GM19463 (cell line): ENCODE measurements around the gene TP63.
"Not testable (repeated sequence)": the region's sequence is repeated elsewhere in the genome, so short reads cannot be mapped to it uniquely, and the experiment has no call there.

Experiments
- ATAC-seq: cut with Tn5 transposase; IDR thresholded peaks from one replicate; pipeline ENCODE4 v1.9.1; 2021; ENCODE audit warnings: mild to moderate bottlenecking, moderate library complexity; ENCODE audit not compliant: unreplicated experiment

The TP63 gene

GRCh38 chr3:189631373-189631408 is at the start of gene TP63:
Gene TP63 (plus strand): TSS chr3:189631389. CDS start chr3:189631516, 127 bp downstream.
- peak; percentile 8 for ATAC-seq

- no peak for ATAC-seq
Measured at GRCh38 chr3:189582179-189582578, 49.0 kb upstream of the TP63 start.

DNA sequence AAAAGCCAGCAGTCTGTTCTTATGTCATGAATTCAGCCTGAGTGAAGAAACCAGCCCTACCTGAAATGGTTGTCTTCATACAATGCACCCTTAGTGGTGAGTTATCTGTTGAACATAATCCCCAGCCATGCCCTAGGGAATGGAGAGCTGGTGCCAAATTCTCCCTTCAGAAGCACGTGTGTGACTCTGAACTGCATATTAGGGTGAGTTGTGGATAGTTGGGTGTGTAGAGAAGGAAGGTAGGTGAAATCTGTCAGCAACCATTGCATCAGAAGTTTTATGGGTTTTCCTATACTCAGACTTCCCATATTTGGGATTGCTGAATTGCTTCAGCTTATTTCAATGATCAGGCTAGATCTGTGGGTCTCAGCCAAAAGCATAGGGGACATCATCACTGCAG is 46.5 kb upstream of the TP63 start:
- no peak for ATAC-seq

GRCh38 chr3:189586941-189587663 is 44.1 kb upstream of the TP63 start:
- peak; percentile 84 for ATAC-seq

- ATAC-seq = no peak
Measured at GRCh38 chr3:189587664-189588040, 43.5 kb upstream of the TP63 start.

DNA sequence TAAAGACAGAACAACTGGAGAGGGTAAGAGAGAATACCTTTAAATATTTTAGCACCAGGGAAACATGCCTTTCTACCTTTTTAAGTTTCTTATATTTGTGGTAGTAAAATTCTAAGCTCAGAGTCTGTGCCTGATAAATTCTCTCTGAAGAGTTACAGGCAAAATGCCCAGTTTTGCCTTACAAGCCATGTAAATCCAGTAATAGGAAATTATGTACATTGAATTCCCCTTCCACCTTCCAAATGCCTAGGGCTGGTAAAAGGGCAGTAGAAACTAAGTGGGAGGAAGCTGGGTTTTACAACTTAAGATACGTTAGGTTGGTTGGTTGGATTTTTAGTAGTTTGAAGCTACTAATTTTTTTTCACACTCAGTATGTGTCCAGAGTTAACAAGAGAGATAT is 43.1 kb upstream of the TP63 start:
- no peak for ATAC-seq

- ATAC-seq = no peak
Measured at GRCh38 chr3:189588475-189589178, 42.6 kb upstream of the TP63 start.

DNA sequence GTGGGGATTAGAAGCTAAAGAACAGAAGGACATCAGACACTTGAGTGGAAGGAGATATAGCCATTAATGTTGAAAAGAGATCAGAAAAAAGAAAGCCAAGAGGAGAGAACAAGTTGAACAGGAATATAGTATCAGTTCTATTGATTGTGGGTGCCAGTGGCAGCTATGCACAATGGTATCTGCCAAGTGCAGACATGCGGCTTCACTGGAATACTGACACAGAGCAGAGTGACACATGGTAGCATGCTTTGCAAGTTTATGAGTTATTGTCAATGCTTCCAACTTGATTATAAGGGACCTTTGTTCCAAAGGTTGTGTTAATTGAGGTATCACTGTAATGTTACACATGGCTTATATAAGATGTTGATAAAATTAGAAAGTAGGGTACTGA is 42.0 kb upstream of the TP63 start:
- ATAC-seq = no peak

DNA sequence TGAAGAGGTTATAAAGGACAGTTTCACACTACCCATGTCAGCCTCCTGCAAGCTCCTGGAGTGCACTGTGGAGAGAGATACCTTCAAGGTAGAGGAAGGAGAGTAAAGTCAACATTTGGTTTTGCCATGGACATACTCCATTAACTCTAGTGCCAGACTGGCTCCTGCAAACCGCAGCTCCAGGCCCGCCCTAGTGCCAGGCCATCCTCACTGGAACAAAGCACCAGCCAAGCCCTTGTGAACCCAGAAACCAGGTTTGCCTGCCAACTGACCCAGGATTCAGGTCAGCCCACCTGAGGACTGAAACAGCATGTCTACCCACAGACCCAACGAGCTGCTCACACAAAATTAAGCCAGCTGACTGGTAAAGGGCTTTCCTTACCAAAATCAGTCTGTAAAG is 41.0 kb upstream of the TP63 start:
- no peak for ATAC-seq

DNA sequence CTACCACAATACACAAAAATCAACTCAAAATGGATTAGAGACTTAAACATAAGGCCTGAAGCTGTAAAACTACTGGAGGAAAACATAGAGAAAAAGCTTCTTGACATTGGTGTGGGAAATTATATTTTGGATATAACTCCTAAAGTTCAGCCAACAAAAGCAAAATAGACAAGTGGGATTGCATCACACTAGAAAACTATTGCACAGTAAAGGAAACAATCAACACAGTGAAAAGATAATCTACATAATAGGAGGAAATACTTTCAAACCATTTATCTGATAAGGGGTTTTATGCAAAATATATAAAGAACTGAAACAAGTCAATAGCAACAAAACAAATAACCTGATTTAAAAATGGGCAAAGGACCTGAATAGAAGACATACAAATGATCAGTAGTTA is 37.6 kb upstream of the TP63 start:
- ATAC-seq = no peak

- ATAC-seq = not testable (repeated sequence)
Measured at GRCh38 chr3:189596078-189596979, 34.9 kb upstream of the TP63 start.

- ATAC-seq = no peak
Measured at GRCh38 chr3:189597918-189598317, 33.3 kb upstream of the TP63 start.

- no peak for ATAC-seq
Measured at GRCh38 chr3:189598530-189599225, 32.5 kb upstream of the TP63 start.

- ATAC-seq = no peak
Measured at GRCh38 chr3:189602471-189602870, 28.7 kb upstream of the TP63 start.

GRCh38 chr3:189605717-189606116 is 25.5 kb upstream of the TP63 start:
- no peak for ATAC-seq

GRCh38 chr3:189606774-189607173 is 24.4 kb upstream of the TP63 start:
- no peak for ATAC-seq

DNA sequence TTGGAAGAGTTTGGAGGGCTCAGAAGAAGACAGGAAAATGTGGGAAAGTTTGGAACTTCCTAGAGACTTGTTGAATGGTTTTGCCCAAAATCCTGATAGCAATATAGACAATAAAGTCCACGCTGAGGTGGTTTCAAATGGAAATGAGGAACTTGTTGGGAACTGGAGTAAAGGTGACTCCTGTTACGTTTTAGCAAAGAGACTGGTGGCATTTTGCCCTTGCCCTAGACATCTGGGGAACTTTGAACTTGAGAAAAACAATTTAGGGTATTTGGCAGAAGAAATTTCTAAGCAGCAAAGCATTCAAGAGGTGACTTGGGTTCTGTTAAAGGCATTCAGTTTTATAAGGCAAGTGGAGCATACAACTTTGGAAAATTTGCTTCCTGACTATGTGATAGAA is 18.5 kb upstream of the TP63 start:
- ATAC-seq = not testable (repeated sequence)

- ATAC-seq = no peak
Measured at GRCh38 chr3:189613122-189613521, 18.1 kb upstream of the TP63 start.

- no peak for ATAC-seq
Measured at GRCh38 chr3:189621948-189622603, 9.1 kb upstream of the TP63 start.

DNA sequence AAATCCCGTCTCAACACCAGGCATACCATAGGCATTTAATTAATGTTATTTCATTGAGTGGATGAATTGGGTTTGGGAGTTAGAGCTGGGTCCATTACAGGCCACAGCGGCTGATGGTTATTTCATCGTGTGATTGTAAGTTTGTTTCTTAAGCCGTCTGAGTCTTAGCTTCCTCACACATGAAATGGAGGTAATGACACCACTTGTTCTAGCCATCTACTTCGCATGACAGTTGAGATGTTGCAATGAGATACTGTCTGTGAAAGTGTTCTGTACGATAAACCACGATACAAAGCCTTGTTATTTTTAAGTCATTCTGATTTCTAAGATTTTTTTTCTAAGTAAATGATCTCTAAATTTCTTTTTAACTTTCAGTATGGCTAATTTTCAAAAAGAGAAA is 8.6 kb upstream of the TP63 start:
- ATAC-seq = no peak

DNA sequence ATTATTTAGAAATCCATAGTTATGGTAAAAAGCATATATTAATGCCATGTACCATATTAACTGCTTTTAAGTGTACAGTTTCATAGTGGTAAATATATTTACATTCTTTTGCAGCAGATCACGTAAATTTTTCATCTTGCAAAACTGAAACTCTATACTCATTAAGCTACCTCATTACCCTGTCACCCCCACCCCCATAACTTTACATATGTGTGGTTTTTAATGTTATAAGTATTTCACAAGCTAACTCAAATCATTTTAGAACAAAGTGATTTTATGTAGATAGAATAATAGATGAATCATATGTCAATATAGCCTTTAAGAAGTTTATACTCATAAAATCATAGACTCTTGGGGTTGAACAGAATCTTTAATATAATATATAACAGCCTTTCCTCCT is 7.1 kb upstream of the TP63 start:
- no peak for ATAC-seq
